Putamen (tissue), 1 donor: Measurements from ENCODE around the gene ARHGEF25.

Experiments used
- DNase-seq: peaks from one replicate; pipeline ENCODE4 v3.0.0-alpha.2; 2016; ENCODE audit warnings: low spot score

Gene ARHGEF25

DNA sequence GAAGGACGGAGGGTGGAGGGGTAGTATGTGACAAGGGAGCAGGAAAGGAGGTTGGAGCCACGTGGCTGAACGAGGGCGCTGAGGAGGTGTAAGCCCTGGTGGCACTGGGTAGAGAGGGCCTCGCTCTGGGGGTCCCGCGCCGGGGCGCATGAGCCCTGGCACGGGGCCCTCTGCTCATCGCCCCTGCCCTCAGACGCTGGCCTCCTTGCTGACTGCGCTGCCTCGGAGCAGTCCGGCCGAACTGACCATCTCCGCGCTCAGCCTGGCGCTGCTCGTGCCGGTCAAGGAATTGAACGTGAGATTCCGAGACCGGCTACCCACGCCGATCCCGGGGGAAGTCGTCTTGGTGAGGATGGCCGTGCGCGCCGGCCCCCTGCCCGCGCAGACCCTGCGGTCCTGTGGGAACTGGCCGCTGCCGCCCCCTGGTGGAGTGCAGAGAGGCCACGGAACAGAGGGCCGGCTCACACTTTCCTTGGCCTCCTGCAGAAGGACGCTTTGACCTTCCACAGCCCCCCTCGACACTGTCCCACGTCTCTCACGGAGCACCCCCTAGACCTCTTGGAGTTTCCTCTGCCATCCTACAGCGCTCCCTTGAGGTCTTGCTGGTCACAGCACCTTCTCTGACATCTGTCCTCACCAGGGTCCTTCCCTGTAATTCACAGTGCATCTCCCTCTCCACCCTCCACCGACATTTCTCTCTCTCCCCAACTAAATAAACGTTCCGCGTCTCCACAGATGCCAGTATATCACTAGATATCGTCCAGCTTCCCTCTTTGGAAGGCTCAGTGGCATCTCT, 10.5 kb downstream of the ARHGEF25 start:
- DNase-seq, result no peak

DNA sequence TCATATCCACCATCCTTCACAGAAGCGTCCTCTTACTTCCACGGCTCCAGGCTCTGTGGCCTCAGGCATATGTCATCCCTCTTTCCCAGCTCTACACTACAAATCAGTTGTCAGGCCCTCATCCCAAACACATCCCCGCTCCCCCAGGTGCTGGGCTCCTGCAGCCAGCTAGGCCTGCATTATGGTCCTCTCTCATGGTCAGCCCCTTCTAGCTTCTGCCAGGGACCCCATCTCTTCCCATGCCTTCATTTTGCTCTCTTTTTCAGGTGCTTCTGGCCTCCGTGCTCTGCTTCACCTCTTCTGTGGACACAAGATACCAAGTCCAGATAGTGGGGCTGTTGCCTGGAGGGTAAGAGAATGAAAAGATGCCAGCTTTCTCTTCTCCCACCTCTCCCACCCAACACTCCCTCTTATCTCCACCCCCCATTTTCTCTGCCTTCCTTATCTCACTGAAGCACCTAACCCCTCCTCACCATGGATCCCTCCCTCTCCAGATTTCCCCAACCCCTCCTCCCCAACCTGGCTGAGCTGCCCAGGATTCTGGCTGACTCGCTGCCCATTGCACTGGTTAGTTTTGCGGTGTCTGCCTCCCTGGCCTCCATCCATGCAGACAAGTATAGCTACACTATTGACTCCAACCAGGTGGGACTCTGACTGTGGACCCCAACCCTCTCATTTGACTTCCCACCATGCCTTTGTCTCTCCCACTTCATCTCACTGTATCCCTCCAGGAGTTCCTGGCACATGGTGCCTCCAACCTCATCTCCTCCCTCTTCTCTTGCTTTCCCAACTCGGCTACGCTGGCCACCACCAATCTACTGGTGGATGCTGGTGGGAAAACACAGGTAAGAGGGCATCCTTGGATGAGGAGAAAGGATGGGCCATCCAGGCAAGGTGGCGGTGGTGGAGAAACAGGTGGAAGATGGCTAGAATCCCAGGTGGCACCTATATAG, 11.3 kb downstream of the ARHGEF25 start:
- DNase-seq, result no peak

DNA sequence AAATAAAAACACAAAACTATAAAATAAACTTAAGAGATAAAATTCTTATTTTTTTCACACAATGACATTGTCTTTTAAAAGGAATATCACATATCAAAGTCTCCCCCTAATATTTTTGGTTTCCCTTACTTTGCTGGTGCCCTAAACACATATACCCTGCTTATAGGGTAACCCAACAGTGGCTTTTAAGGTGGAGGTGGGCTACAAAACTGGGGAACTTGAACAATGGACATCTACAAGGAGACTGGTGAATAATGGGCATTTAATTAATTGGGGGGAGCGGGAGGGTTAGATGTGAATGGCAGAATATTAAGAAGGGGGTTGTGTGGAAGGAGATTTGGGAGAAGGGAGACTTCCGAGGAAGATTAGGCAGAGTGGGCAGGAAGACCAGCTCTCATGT, 12.2 kb downstream of the ARHGEF25 start:
- DNase-seq, result no peak

DNA sequence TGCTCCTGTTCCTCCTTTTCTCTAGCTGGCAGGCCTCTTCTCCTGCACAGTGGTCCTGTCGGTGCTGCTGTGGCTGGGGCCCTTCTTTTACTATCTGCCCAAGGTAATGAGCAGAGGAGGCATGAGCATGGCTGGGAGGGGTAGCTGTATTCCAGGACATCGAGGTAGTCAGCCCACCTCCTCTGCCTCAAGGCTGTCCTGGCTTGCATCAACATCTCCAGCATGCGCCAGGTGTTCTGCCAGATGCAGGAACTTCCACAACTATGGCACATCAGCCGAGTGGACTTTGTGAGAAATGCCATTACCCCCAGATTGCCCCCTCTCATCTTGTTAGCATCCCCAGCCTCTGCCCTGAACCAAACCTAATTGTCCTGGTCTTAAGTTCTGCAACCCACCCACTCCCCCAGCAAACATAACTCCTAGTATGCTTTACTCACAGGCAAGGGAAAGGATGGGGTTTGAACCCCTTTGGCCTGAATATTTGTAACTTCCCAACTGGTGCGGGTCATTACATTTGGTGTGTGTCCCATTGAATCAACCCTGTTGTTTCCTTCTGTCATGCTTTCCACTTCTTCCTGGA, 12.7 kb downstream of the ARHGEF25 start:
- no peak for DNase-seq

DNA sequence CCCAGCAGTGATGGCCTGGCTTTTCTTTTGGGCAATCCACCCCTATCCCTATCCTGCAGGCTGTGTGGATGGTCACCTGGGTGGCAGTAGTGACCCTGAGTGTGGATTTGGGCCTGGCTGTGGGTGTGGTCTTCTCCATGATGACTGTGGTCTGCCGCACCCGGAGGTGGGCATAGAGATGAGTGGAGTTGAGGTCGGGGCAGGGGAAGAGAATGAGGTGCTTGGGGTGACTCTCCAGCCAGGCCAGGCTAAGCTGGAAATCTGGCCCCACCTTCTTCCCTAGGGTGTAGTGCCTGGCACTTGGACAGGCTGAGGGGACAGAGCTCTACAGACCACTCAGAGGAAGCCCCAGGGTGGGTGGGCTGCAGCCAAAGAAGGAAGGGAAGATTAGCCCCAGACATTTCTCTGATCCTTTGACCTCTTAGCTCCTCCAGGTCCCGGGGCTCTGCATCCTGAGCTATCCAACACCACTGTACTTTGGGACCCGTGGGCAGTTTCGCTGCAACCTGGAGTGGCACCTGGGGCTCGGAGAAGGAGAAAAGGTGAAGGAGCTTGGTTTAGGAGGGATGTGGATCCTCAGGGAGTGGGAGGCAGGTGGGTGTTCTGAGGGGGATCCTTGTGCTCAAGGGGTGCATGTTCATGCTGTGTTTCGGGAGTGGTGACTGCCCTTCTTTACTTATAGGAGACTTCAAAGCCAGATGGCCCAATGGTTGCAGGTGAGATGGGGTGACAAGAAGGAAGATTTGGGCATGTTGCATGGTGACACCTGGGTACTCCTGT, 13.4 kb downstream of the ARHGEF25 start:
- no peak for DNase-seq

DNA sequence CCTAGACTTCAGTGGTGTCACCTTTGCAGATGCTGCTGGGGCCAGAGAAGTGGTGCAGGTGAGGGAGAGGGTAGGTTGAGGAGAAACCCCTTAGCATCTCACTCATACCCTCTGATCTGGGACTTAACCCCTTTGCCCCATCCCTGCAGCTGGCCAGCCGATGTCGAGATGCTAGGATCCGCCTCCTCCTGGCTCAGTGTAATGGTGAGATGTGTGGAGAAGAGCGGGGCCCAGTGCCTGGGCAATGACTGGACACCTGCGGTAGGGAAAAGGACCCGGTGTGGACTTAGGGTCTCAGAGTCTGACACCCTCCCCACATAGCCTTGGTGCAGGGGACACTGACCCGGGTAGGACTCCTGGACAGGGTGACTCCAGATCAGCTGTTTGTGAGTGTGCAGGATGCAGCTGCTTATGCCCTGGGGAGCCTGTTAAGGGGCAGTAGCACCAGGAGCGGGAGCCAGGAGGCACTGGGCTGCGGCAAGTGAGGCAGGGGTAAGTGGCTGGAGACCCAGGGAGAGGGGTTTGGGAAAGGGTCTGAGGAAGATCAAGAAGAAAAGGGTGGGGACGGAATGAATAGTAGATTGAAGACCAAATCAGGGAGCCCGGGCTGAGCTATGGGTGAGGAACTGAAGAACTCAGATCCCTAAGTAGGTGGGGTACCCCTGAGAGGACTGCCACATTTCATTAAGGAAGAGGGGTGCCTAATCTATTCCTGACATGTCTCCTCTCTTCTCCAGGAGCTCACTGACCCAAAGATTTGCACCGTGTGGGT, 14.2 kb downstream of the ARHGEF25 start:
- DNase-seq, result no peak

DNA sequence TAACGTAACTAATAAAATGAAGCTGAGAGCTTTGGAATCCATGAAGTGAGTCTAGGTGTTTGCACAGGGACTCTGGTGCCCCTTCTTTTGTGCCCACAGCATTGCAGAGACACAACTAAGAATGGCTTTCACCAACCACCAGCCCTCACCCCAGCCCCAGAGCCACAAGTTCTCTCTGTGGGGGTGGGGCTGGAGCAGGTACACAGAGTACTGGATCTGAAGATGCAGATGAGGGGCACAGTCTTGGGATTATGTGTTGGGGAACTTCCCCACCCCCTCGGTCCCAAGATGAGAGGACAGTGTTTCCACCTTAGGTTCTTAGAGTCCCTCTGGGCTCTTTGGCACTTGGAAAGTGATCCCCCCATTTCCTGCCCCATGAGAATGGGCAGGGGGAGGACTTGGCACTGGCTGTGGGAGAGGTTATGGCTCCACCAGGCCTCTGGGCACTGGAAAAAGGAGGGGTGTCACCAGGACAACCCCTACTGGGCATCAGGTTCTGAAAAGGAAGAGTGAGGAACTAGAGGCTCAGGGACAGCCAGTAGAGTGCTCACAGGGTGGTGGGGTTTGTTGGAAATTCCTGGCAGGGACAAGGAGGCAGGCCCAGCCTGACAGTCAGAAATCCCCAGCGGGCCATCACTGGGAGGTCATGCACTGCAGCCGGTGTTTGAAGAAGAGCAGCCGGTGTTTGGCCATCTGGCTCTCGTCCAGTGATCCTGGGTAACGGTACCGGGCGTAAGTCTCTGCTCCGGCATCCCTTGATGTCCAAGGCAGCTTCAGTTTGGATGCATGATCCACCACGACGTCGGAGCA, 15.1 kb downstream of the ARHGEF25 start:
- no peak for DNase-seq

DNA sequence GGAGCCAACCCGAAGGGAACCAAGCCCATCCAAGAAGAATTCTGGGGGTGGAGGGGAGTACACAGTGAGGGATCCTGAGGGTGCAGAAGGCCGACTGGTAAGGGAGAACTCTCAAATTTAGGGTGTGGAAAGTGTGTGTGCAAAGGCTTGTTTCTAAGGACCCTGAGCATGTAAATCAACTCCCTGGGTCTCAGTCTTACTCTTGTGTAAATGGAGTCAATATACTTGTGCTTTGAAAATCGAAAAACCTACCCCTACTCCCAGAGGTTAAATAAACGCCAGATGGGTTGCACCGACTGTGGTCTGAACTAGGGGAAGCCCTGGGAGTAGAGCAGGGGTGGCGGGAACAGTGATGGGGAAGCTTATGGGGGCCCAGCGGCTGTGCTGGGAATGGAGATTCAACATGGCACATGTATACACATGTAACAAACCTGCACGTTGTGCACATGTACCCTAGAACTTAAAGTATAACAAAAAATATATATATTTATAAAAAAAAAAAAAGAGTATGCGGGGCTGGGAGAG, 15.7 kb downstream of the ARHGEF25 start:
- no peak for DNase-seq

DNA sequence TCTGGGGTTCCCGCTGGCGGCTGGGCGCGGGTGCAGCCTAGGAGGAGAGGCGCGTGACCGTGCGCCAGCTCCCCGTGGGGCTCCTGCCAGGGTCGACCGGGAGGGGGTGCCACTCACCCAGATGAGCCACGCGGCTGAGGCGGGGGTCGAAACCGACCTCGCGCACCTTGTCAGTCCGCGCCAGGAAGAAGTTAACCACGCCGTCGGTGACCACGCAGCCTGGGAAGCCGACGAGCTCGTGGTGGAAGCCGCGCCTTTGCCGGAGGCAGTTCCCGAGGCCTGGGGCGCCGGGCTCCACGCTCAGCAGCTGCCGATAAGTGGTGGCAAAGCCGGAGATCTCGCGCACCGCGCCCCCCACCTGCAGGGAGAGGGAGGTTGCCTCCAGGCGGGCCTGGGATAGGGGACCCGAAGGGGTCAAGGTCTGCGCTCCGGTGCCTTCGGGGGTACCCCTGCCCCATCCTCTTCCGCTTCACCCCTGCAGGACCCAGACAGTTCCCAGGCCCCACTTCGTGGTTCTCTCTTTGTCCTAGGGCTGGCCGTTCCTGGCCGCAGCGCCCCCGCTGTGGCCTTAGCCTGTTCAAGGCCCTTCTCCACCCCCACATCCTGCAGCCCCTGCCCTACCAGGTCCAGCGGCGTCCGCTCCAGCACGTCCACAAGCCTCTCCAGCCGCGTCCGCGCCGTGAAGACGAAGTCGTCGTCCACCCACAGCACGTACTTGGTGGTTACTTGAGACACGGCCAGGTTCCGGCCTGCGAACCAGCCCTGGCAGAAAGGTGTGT, 16.5 kb downstream of the ARHGEF25 start:
- DNase-seq, result no peak

DNA sequence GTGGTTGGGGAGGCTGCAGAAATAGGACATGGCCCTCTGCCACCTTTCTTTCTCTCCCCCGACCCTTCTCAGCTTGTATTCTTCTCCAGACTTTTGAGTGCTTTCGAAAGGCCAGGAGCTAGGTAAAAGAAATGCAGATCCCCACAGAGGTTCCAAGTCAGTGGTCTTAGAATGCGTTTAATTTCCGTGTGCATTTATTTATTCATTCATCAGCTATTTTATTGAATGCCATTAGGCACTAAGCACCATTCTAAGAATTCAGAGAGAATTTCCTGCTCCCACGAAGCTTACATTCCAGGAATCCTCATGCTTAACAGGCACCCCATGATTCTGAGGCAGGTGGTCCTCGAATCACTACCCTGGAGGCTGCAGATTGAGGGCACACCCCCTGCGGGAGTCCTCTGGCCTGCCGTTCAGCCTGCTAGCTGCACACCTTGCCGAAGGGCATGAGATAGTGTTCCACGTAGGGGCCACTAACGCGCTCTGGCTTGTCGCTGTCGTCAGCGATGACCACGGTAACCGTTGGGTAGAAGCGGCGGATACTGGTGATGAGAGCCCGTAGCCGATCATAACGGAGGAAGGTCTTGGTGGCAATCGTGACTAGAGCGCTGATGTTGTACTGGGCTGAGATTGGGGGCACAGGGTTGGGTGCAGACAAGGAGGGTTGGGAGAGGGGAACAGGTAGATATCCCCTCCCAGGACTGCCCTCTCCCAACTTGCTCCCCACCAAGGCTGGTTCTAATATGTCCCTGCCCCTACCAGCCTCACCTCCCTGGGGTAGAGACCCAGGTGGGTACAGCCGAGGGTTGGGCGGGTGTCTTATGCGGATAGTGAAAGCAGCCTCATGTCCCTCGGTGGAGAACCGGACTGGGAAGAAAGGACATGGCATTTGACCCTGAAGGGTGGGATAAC, 17.3 kb downstream of the ARHGEF25 start:
- no peak for DNase-seq

DNA sequence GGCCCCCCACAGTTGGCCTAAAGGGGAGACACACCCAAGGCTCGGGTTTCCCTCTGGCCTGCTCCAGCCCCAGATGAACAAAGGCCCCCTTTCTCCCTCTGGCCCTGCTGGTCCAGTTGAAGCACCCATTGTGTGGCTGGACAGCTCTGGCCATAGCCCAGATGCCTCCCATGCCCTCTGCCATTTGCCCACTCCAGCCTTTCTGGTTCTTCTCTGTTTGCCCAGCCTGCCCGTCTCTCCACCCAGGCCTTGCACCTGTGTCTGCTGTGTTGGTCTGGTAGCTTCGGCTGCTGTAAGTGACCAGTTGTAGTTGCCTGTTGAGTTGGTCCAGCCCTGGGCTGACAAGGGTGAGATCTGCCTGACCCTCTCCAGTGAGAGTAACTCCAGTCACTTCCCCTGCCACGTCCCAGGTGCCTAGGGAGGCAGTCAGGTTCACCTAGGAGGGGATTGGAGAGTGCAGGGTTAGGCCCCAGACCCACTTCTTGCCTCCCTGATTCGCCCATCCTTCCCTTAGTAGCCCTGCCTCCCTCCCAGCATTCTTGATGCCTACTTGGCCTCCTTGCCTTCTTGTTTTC, 18.7 kb downstream of the ARHGEF25 start:
- peak; percentile 69 for DNase-seq

DNA sequence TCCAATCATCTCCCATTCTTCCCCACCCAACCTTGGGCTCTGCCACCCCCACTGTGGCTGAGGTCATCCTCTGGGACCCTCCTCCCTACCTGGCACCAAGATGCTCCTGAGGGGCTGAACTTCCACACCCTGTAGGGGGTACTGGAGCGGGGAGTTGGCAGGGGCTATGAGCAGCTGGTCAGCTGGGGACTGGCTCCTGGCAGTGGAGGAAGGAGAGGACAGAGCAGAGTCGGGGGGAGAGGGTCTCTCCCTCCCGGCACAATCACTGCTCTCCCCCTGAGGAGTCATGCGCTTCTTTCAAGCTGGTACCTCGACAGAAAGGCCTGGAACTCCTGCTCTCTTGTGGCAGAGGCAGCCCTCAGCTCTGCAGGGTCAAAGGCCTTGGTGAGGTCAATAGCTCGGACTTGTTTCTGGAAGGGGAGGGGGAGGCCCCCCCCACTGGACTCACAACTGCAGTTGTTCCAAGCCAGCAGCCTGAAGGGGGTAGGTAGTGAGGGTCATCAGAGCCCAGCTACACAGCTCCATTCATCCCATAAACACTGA, 19.7 kb downstream of the ARHGEF25 start:
- DNase-seq, result no peak

DNA sequence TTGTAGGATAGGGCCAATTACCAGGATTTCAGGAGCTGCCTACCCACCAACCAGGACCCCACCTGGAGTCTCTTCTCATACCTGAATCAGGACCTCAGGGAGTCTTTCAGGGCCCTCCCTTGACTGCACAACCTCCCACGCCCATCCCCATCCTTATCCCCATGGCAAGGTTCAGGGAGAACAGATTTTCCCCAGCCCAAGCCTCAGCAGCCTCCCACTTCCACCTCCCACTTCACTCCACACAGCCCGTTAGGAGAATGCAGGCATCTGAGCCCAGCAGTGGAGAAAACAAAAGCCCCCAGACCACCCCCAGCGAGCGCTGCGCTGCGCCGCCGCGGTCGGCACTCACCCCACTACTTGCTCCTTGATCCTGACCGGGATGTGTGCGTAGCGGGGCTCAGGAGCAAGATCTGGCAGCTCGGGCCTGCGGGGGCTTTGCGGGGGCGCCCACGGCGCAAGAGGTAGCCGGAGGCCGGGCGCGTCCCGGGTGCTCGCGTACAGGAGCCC, 20.4 kb downstream of the ARHGEF25 start:
- DNase-seq, result no peak

DNA sequence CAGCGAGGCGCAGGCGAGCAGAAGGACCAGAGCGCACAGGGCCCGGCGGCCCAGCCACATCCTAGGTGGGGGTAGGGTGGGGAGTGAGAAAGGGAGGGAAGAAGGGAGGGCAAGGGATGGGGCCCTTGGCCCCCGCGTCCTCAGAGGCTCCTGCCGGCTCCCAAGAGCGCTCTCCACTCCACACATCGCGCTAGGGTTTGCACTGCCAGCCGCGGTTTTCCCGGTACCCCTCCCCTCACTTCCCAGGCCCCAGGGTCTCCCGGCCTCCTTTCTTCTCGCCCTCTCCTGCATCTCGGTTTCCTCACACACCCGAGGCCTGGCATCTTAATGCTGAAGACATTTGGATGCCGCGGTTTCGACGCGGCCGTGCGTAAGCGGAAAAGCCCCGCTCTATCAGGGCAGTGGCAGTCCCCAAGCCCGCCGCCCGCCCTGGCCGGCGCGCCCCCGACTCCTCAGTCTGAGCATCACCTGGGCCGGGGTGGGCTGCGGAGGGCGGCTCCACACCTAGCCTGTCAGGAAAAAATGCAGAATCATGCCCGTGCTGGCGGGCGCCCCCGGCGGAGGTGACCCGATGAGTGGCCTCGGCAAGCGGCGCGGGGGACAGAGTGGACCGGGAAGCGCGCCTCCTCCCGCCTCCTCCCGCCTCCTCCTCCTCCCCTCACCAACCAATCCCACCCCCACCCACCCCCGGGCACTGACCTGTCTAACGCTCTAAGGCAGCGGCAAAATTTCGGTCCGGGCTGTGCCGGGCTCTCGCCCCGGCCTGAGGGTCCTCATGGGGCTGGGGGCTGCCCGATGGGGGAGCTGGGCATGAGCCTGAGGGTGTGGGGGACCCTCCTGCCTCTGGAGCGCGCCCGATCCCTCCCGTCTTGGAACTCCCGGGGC, 21.1 kb downstream of the ARHGEF25 start:
- no peak for DNase-seq

DNA sequence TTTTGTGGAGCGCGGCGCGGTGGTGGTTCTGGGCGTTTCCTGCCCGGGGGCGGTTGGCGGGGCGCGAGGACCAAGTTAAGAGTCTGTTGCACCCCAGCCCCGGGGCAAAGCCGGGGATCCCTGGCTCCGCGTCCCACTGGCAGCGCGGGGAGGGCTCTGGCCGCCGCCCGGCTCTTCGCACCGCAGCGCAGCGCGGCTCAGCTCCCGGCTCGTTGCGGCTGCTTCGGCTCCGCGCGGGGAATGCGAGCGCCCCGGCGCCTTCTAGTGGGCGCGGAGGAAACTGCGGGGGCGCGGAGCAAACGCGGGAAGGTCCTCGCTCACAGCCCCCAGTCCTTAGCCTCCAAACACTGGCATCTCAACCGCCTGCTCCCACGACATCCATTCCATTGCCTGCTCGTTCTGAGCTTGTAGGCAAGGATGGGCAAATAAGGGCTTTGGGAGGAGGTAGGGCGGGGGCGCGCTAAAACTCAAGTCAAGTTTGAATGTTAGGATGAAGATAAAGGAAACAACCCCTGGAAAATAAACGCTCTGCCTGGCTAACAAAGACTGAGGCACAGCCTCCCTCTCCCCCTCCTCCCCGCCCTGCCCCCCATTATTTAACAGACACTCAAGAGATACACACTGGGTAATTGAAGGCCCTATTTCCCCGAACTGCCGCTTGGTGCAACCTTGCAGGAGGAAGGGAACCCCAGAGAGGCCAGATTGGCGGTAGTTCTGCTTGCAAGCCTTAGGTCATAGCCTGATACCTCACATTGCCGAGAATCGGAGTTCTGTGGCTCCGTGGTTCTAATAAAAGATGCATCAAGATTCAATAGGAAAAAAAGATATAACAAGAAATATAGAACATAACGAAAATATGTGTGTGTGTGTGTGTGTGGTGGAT, 22.0 kb downstream of the ARHGEF25 start, which contains the start of gene B4GALNT1:
Gene B4GALNT1, minus strand, starts transcription at position 244 of the 883 bp plus-strand sequence. CDS start 1,069 bp downstream, outside the sequence.
- DNase-seq, result peak; percentile 63
